Prostate gland (tissue), 2 donors: ENCODE measurements around the gene SLFNL1. TPM values are rescaled to one million over a fixed set of nuclear protein-coding genes. Genes with fewer than 3 reads are reported as not detected.

ENCODE experiments used
- DNase-seq: peaks from one replicate; pipeline ENCODE4 v3.0.0-alpha.2; 2019; ENCODE audit warnings: low spot score
- H3K27ac ChIP-seq, 2 donors: fragments of 200-600 bp; sonication (generic); 2 replicates each; pipeline ENCODE4 v1.5.1; 2017 to 2019
- H3K27me3 ChIP-seq: fragments of 200-600 bp; sonication (generic); replicated peaks from 2 replicates; pipeline ENCODE4 v1.5.1; 2019; ENCODE audit not compliant: insufficient read depth
- H3K36me3 ChIP-seq, 2 donors: fragments of 200-600 bp; sonication (generic); 1 replicate in 1 of 2; 2 replicates in 1 of 2; pipeline versions ENCODE4 v1.5.1 to v1.8.1; 2017 to 2019
- H3K4me1 ChIP-seq: fragments of 200-600 bp; sonication (generic); replicated peaks from 2 replicates; pipeline ENCODE4 v1.5.1; 2019
- H3K4me3 ChIP-seq, 2 donors: fragments of 200-600 bp; sonication (generic); 2 replicates each; pipeline ENCODE4 v1.5.1; 2017 to 2019
- H3K9me3 ChIP-seq: fragments of 200-600 bp; sonication (generic); 2 replicates; pipeline ENCODE4 v1.5.1; 2017
- POLR2A ChIP-seq: fragments of 450-650 bp; IDR thresholded peaks from one replicate; pipeline ENCODE4 v1.6.1; 2016; ENCODE audit warnings: antibody characterized with exemption, mild to moderate bottlenecking
- POLR2AphosphoS5 ChIP-seq: sonication (generic); formaldehyde crosslinking; IDR thresholded peaks from one replicate; pipeline ENCODE4 v1.6.1; 2017; ENCODE audit warnings: antibody characterized with exemption
- WGBS: methylation state at CpG from one replicate; pipeline ENCODE4 v1.1.5; 2018; 5-methylcytosine and 5-hydroxymethylcytosine counted together
- intact Hi-C: fragments of 100-400 bp; cut with DNase I; formaldehyde crosslinking; loops from one replicate; pipeline ENCODE4 v1.14.2; 2022
- total RNA-seq, 2 donors: library from RNA; depleted of rRNA; stranded (reverse); fragments of >200 nt; gene quantifications; one replicate each; pipeline ENCODE4 v1.1.0, GENCODE V29; 2016
- TF ChIP-seq, protein P1 (sequence below), 4 experiments: fragments of 200-600 bp in 2 of 4; fragments of 450-650 bp in 2 of 4; sonication (generic) in 2 of 4; IDR thresholded peaks; 1 replicate in 3 of 4; 2 replicates in 1 of 4; pipeline ENCODE4 v1.5.1; 2016 to 2019; ENCODE audit warnings: antibody characterized with exemption in 4 of 4, mild to moderate bottlenecking in 2 of 4, moderate library complexity in 2 of 4

Gene SLFNL1
- total RNA-seq, 2 donors from 2014 or later: 2.4 to 5.8 TPM

DNA sequence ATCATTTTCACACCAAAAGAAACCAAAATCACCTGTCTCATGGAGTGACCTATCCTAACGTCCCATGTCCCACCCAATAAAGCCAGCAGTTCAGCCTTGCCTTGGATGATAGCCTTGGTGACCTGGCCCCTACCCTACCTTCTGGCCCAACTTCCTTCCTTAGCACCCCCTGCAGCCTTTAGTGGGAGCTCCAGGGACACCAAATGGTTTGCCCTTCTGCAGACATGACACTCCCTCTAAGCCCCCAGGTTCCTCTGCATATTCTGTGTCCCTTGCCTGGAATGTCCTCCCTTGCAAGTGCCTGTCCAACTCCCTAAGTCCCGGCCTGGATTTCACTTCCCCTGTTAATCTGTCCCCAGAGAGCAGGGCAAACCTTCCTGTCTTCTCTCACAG, 2.2 kb downstream of the SLFNL1 start:
- H3K27me3 ChIP-seq: no peaks in the 10 kb centered on the region

DNA sequence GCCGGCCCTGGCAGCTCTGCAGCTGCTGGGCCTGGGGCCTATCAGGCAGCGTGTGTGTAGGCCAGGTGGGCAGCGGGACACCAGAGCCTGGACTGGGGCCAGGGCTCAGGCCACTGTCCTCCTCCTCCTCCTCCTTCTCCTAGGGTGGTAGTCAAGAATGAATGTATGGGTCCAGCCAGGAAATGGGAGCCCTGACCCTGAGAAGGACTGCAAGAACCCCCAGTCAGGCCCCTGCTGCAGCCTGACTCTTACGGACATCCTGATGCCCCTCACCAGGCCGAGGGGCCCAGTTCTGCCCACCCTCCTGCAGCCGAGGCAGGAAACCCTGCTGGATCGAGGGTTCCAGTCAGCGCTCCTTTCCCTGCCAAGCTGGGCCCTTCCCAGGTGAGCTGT, 3.5 kb downstream of the SLFNL1 start:
- no peak for DNase-seq
- 94% methylated on average over 8 of the region's 8 CpGs for WGBS
- Histone ChIP-seq H3K36me3 (no peaks in the 10 kb centered on the region), H3K9me3 (no peaks in the 10 kb centered on the region), H3K27ac (no peak overlapping the region), H3K4me1 (no peaks in the 10 kb centered on the region), H3K4me3 (no peak overlapping the region), H3K27me3 (no peaks in the 10 kb centered on the region)
- TF ChIP-seq POLR2A (no peak), POLR2AphosphoS5 (no peak)
- TF ChIP-seq, protein P1, sequence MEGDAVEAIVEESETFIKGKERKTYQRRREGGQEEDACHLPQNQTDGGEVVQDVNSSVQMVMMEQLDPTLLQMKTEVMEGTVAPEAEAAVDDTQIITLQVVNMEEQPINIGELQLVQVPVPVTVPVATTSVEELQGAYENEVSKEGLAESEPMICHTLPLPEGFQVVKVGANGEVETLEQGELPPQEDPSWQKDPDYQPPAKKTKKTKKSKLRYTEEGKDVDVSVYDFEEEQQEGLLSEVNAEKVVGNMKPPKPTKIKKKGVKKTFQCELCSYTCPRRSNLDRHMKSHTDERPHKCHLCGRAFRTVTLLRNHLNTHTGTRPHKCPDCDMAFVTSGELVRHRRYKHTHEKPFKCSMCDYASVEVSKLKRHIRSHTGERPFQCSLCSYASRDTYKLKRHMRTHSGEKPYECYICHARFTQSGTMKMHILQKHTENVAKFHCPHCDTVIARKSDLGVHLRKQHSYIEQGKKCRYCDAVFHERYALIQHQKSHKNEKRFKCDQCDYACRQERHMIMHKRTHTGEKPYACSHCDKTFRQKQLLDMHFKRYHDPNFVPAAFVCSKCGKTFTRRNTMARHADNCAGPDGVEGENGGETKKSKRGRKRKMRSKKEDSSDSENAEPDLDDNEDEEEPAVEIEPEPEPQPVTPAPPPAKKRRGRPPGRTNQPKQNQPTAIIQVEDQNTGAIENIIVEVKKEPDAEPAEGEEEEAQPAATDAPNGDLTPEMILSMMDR (IDR thresholded peaks at IDR 0.05): no peak
- intact Hi-C loops: no loop called here

More for the DNA sequence above, 2.2 kb downstream of the SLFNL1 start:
- Histone ChIP-seq H3K27ac (no peak overlapping the region), H3K4me3 (no peak overlapping the region), H3K4me1 (no peaks in the 10 kb centered on the region), H3K9me3 (no peaks in the 10 kb centered on the region), H3K36me3 (no peaks in the 10 kb centered on the region)
- DNase-seq: no peak
- intact Hi-C loops: no loop called here
- TF ChIP-seq, protein P1 (IDR thresholded peaks at IDR 0.05): no peak
- TF ChIP-seq POLR2AphosphoS5 (no peak), POLR2A (no peak)
- 76% methylated on average over 2 of the region's 2 CpGs for WGBS

GRCh38 chr1:41017141-41018017, 4.1 kb downstream of the SLFNL1 start:
- H3K4me3 ChIP-seq: no peak overlapping the region
- intact Hi-C loops: no loop called here
- TF ChIP-seq, protein P1 (IDR thresholded peaks at IDR 0.05): no peak
- no peak for TF ChIP-seq POLR2A
- TF ChIP-seq POLR2AphosphoS5: no peak
- no peak for DNase-seq
- no peaks in the 10 kb centered on the region for H3K36me3 ChIP-seq
- H3K27ac ChIP-seq: no peak overlapping the region
- H3K27me3 ChIP-seq: no peaks in the 10 kb centered on the region
- 94% methylated on average over 44 of the region's 44 CpGs for WGBS
- H3K9me3 ChIP-seq: no peaks in the 10 kb centered on the region
- H3K4me1 ChIP-seq: no peaks in the 10 kb centered on the region

DNA sequence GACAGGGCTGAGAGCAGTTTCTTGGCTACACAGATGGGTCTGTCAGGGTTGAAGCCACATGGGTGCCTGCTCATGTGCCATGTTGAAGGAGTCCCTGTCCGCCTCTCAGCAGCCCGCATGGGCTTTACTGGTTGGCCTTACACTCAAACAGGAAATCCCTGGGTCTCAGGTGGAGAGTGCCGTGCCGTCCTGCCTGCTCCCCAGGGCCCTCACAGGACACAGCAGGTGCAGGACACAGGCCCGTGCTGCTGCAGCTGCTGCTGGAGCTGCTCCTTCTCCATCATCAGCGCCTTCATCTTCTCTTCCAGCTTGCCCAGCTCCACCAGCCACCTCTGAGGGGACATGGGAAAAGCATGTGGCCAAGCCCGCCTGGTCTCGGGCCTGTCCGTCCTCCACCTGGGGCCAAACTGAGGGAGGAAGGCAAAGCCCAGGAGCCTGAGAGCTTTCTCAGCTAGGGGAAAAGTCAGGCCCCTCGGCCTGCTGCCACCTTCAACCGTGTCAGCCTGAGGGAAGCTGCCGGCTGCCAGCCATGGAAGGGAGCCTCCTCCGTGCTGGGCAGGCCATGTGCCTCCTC, 5.5 kb downstream of the SLFNL1 start:
- Histone ChIP-seq H3K4me1 (no peaks in the 10 kb centered on the region), H3K36me3 (no peaks in the 10 kb centered on the region), H3K27me3 (no peaks in the 10 kb centered on the region), H3K9me3 (no peaks in the 10 kb centered on the region), H3K4me3 (no peak overlapping the region), H3K27ac (no peak overlapping the region)
- intact Hi-C loops: no loop called here
- no peak for DNase-seq
- TF ChIP-seq POLR2AphosphoS5 (no peak), POLR2A (no peak)
- TF ChIP-seq, protein P1 (IDR thresholded peaks at IDR 0.05): no peak
- 94% methylated on average over 13 of the region's 13 CpGs for WGBS
